BE2C (cell line): Measurements from ENCODE around the gene POLH.

Experiments
- DNase-seq: peaks from one replicate; pipeline ENCODE4 v3.0.0-alpha.2; 2020
- H3K27me3 ChIP-seq: fragments of 250-450 bp; sonication (Bioruptor Pico); 2 replicates; pipeline ENCODE4 v1.5.1; 2020; ENCODE audit warnings: mild to moderate bottlenecking
- H3K36me3 ChIP-seq: fragments of 250-450 bp; sonication (Bioruptor Pico); 2 replicates; pipeline ENCODE4 v1.5.1; 2020; ENCODE audit warnings: mild to moderate bottlenecking
- H3K4me1 ChIP-seq: fragments of 250-450 bp; sonication (Bioruptor Pico); 2 replicates; pipeline ENCODE4 v1.5.1; 2020
- H3K4me3 ChIP-seq: 2 replicates; pipeline ENCODE4 v1.5.1; 2011; ENCODE audit warnings: low read depth, low read length
- H3K9me3 ChIP-seq: fragments of 250-450 bp; sonication (Bioruptor Pico); 2 replicates; pipeline ENCODE4 v1.5.1; 2020
- TF ChIP-seq, protein P1 (sequence below): IDR thresholded peaks from 2 replicates; pipeline ENCODE4 v1.5.1; 2012; ENCODE audit warnings: mild to moderate bottlenecking, low read depth, low read length

The POLH gene

DNA sequence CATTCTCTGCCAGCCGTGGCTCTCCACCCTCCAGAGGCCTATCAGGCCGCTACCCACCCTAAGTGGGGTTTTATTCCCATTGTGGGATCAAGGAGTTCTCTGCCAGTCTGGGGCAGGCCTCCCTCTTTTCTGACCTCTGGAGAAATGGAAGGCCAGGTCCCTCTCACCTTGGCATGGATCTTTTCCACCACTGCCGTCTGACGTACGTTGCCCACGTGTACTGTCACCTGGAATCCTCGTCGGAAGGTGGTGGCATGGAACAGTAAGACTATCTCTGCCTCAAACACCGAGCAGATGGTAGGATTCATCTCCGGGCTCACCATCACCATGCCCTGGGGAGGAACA is 45.8 kb downstream of the POLH start:
- Histone ChIP-seq H3K4me1 (0 out of 2 replicates have a peak, but pooled peaks cover under 1% of the 10 kb centered on the region), H3K9me3 (no peaks in the 10 kb centered on the region), H3K27me3 (no peaks in the 10 kb centered on the region), H3K4me3 (no peak overlapping the region), H3K36me3 (peaks cover 52% of the 10 kb centered on the region)
- DNase-seq: no peak
- TF ChIP-seq, protein P1, sequence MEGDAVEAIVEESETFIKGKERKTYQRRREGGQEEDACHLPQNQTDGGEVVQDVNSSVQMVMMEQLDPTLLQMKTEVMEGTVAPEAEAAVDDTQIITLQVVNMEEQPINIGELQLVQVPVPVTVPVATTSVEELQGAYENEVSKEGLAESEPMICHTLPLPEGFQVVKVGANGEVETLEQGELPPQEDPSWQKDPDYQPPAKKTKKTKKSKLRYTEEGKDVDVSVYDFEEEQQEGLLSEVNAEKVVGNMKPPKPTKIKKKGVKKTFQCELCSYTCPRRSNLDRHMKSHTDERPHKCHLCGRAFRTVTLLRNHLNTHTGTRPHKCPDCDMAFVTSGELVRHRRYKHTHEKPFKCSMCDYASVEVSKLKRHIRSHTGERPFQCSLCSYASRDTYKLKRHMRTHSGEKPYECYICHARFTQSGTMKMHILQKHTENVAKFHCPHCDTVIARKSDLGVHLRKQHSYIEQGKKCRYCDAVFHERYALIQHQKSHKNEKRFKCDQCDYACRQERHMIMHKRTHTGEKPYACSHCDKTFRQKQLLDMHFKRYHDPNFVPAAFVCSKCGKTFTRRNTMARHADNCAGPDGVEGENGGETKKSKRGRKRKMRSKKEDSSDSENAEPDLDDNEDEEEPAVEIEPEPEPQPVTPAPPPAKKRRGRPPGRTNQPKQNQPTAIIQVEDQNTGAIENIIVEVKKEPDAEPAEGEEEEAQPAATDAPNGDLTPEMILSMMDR: no peak

DNA sequence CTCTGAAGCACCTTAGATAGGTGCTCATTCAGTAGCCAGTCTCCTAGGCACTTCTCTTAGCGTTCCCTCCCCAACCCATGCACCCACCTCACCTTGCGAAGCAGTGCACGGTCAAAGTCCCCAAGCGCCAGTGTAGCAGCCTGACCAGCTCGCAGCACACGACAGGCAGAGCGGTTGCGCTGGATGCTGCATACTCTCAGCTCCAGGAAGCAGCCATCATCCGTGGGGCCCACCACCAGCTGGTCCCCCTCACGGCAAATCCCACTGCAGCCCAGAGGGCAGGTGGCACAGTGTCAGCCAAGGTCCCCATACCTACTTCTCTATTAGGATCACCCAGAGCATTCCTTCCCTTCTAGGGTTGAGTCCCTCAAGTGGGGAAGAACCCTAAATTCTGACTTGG is 46.6 kb downstream of the POLH start:
- Histone ChIP-seq H3K9me3 (no peaks in the 10 kb centered on the region), H3K4me1 (peaks cover 7% of the 10 kb centered on the region; the same call in 1 of the 2 replicates), H3K36me3 (peaks cover 52% of the 10 kb centered on the region), H3K27me3 (no peaks in the 10 kb centered on the region), H3K4me3 (no peak overlapping the region)
- TF ChIP-seq, protein P1: no peak
- no peak for DNase-seq

DNA sequence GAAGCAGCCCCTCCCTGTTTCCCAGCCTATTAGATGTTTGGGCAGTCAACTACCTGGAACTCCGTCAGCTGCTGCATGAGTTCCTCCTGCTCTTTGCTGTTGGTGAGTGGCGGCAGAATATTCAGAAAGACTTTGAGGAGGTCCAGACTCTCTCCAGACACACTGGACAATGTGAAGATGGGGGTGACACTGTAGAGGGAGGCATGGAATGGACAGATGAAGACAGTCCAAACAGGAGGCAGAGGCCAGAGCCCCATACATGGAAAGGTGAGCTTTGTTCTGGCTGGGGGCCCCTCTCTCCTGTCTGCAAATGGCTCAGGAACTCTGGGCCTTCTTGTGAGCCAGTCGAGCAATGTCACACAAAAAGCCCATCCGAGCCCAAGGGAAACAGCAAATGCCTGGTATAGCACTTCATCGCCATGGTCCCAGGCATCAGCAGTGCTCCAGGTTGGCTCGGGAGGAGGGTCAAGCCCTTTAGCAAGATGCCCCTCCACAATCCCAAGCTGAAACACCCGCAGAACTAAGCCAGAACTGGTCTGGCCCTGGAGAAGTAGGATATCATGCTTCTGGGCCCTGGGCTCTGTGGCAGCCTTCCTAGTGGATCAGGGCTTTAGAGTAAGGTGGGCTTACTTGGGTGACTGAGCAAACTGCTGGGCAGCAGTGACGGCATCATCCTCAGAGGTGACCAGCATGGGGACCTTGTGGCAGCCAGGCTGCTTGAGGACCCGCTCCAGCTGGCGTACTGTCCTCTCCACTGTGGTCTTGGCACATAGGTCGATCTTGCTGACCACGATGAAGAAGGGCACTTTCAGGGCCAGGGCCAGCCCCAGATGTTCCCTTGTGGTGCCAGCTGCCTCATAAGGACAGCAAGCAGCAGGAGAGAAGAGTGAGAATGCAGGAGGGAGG is 48.1 kb downstream of the POLH start:
- DNase-seq: no peak
- H3K27me3 ChIP-seq: no peaks in the 10 kb centered on the region
- H3K9me3 ChIP-seq: no peaks in the 10 kb centered on the region
- TF ChIP-seq, protein P1: no peak
- H3K4me3 ChIP-seq: no peak overlapping the region
- H3K36me3 ChIP-seq: peaks cover 52% of the 10 kb centered on the region
- H3K4me1 ChIP-seq: peaks cover 9% of the 10 kb centered on the region; the same call in 1 of the 2 replicates

DNA sequence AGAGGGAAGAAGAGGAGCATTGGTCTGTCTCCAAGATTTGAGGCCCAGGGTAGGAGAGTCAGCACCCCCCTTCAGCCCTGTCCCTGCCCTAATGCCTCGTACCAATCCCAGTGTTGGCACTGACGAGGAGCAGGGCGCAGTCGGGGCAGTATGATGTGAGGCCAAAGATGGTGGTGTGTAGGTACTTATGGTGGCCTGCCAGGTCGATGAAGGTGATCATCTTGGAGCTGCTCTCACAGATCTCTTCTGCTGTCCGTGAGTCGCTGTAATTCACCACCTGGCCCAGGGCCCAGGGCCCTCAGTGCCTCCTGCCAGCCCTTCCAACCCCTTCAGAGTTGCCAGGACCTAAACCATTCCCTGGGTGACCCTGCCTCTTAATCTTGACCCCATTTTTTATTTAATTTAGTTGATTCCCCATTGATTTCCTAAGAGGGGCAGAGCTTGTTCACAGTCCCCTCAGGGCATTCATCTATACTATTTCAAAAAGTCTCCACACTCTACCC is 48.9 kb downstream of the POLH start:
- Histone ChIP-seq H3K36me3 (peaks cover 52% of the 10 kb centered on the region), H3K4me1 (peaks cover 9% of the 10 kb centered on the region; the same call in 1 of the 2 replicates), H3K9me3 (no peaks in the 10 kb centered on the region), H3K4me3 (no peak overlapping the region), H3K27me3 (no peaks in the 10 kb centered on the region)
- no peak for DNase-seq
- TF ChIP-seq, protein P1: no peak

DNA sequence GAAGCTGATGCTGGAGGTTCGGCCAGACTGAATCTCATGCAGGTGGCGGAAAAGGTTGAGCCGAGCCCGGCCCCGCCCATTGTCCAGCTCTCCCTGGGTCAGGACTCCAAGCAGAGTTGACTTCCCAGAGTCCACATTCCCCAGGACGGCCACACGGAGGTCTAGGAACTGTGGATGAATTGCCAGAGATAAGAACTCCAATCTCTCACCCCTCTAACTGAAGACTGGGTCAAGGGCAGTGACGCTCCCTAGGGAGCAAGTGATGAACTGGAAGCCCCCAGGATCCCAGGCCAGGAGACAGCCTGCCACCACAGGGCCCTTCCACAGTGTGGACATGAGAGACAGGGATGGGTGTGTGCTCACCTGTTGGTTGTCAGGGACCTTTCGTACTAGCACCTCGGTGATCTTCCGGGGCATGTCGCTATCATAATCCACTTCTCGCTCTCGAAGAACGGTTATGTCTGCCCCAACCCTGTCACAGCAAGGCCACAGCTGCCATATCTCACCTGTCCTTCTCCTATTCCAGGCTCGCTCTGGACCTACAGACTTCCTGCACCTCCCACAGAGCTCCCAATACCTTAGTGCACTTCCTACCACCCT is 49.5 kb downstream of the POLH start:
- no peak for DNase-seq
- Histone ChIP-seq H3K9me3 (no peaks in the 10 kb centered on the region), H3K4me3 (no peak overlapping the region), H3K4me1 (peaks cover 11% of the 10 kb centered on the region; the same call in 1 of the 2 replicates), H3K27me3 (no peaks in the 10 kb centered on the region), H3K36me3 (peaks cover 52% of the 10 kb centered on the region)
- TF ChIP-seq, protein P1: no peak
